ENCODE results near the gene STXBP6.

The STXBP6 gene

GRCh38 chr14:25049568-25050268 lies at the start of gene STXBP6:
Gene STXBP6 (minus strand): TSS chr14:25050147. CDS start chr14:24974818, 75,329 bp downstream.
- Histone ChIP-seq H3K36me3 (ENCODE audit: low read depth) (no peaks in the 10 kb centered on the region), H3K4me1 (ENCODE audit: insufficient read depth, poor library complexity, severe bottlenecking) (no peaks in the 10 kb centered on the region), H3K4me3 (ENCODE audit: severe bottlenecking) (peak within 1 kb of the TSS; percentile 17), H3K9me3 (ENCODE audit: severe bottlenecking) (no peaks in the 10 kb centered on the region), H3K27ac (ENCODE audit: poor library complexity, severe bottlenecking) (no peak within 1 kb of the TSS), H3K27me3 (ENCODE audit: insufficient read depth, poor library complexity, severe bottlenecking) (peaks cover 84% of the 10 kb centered on the region)
- DNase-seq (ENCODE audit: low spot score) (no peak), ATAC-seq (ENCODE audit: low read depth) (peak; percentile 76)
- TF ChIP-seq, protein P1, sequence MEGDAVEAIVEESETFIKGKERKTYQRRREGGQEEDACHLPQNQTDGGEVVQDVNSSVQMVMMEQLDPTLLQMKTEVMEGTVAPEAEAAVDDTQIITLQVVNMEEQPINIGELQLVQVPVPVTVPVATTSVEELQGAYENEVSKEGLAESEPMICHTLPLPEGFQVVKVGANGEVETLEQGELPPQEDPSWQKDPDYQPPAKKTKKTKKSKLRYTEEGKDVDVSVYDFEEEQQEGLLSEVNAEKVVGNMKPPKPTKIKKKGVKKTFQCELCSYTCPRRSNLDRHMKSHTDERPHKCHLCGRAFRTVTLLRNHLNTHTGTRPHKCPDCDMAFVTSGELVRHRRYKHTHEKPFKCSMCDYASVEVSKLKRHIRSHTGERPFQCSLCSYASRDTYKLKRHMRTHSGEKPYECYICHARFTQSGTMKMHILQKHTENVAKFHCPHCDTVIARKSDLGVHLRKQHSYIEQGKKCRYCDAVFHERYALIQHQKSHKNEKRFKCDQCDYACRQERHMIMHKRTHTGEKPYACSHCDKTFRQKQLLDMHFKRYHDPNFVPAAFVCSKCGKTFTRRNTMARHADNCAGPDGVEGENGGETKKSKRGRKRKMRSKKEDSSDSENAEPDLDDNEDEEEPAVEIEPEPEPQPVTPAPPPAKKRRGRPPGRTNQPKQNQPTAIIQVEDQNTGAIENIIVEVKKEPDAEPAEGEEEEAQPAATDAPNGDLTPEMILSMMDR (IDR thresholded peaks at IDR 0.05; ENCODE audit: poor library complexity, severe bottlenecking) = no peak

DNA sequence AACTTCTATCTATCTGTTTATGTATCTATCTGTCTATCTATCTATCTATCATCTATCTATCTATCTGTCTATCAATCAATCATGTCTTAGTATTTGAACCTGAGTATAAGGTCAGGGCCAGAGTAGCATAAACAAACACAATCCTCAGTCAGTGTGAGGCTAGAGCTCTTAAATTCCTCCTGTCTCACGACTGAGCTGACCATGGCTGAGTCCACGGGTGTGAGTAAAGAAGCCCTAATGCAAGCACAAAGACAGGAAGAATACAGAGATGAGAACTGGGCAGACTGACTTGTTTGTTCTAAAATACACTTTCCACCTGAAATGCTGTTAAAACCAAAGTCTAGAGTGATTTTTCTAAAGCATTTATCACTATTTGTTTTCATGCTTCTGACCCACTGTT lies 47.2 kb upstream of the STXBP6 start:
- Histone ChIP-seq H3K9me3 (ENCODE audit: severe bottlenecking) (no peaks in the 10 kb centered on the region), H3K4me1 (ENCODE audit: insufficient read depth, poor library complexity, severe bottlenecking) (no peaks in the 10 kb centered on the region), H3K27ac (ENCODE audit: poor library complexity, severe bottlenecking) (no peak overlapping the region), H3K27me3 (ENCODE audit: insufficient read depth, poor library complexity, severe bottlenecking) (no peaks in the 10 kb centered on the region), H3K4me3 (ENCODE audit: severe bottlenecking) (no peak overlapping the region), H3K36me3 (ENCODE audit: low read depth) (no peaks in the 10 kb centered on the region)
- ATAC-seq (ENCODE audit: low read depth) (no peak), DNase-seq (ENCODE audit: low spot score) (no peak)
- TF ChIP-seq, protein P1 (IDR thresholded peaks at IDR 0.05; ENCODE audit: poor library complexity, severe bottlenecking) = no peak

DNA sequence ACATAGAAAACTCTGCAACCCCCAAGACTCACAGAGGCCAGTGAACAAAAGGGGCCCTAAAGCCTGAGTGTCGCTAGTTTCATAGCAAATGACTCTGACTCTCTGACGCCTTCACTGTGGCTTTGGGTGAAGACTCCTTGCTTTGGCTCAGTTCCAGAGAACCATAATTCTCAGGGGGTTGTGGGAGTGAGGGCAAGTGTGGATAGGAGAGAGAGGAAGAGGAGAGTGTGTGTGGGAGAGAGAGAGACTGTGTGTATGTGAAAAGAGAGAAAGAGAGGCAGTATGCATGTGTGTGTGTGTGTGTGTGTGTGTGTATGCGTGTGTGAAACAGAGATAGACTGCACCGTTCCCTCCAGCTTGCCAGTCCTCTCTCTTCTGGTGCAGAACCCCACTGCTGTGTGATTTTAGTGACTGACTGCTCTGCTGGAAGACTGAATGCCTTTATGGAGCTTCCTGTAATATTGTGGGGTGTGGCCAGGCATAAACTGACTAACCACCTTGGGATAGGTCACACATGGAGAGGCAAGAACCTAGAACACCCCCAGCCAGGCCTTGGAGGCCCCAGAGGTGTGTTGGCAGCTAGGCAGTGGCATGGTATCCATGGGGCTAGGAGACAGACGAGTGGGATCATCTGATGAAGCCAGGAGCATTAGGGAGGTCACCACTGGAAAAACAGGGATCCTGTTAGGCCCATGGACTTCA lies 45.9 kb upstream of the STXBP6 start:
- ATAC-seq (ENCODE audit: low read depth) = no peak
- Histone ChIP-seq H3K4me1 (ENCODE audit: insufficient read depth, poor library complexity, severe bottlenecking) (no peaks in the 10 kb centered on the region), H3K27me3 (ENCODE audit: insufficient read depth, poor library complexity, severe bottlenecking) (no peaks in the 10 kb centered on the region), H3K9me3 (ENCODE audit: severe bottlenecking) (no peaks in the 10 kb centered on the region), H3K36me3 (ENCODE audit: low read depth) (no peaks in the 10 kb centered on the region), H3K4me3 (ENCODE audit: severe bottlenecking) (no peak overlapping the region), H3K27ac (ENCODE audit: poor library complexity, severe bottlenecking) (no peak overlapping the region)
- TF ChIP-seq, protein P1 (IDR thresholded peaks at IDR 0.05; ENCODE audit: poor library complexity, severe bottlenecking) = no peak
- DNase-seq (ENCODE audit: low spot score) = no peak

DNA sequence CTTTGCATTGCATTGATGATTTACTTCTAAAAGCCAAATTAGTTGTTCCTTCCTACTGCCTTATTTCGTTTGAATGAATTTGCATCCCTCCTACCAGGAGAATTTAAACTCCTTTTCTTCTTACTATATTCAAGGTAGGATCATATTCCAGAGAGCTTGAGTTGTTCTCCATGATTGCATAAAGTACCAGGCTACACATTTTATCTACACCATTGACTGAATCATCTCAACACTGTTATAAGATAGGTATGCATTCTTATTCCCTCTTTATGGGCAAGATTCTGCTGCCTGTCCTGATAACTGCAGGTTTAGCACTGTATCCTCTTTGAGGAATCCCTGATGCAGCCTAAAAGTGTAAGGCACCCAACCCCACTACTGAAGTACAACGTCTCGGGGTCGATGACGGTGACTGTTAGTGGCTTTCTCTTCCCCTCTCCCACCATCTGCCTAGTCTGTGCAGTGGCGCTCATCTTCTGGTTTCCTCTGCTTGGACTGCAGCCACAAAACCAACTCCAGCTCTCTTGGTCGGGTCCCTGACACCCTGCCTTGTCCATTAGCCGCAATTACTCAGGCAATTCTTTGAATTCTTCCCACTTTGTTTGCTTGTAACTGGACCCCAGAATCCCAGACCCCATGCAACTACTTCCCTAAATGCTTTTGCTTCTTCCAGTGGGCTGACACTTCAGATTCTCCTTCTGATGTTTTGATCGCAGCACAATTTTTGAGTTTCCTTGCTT lies 44.4 kb upstream of the STXBP6 start:
- H3K4me3 ChIP-seq (ENCODE audit: severe bottlenecking) = no peak overlapping the region
- H3K36me3 ChIP-seq (ENCODE audit: low read depth) = no peaks in the 10 kb centered on the region
- ATAC-seq (ENCODE audit: low read depth) (no peak), DNase-seq (ENCODE audit: low spot score) (no peak)
- no peaks in the 10 kb centered on the region for H3K27me3 ChIP-seq (ENCODE audit: insufficient read depth, poor library complexity, severe bottlenecking)
- no peak overlapping the region for H3K27ac ChIP-seq (ENCODE audit: poor library complexity, severe bottlenecking)
- no peaks in the 10 kb centered on the region for H3K4me1 ChIP-seq (ENCODE audit: insufficient read depth, poor library complexity, severe bottlenecking)
- H3K9me3 ChIP-seq (ENCODE audit: severe bottlenecking) = no peaks in the 10 kb centered on the region
- TF ChIP-seq, protein P1 (IDR thresholded peaks at IDR 0.05; ENCODE audit: poor library complexity, severe bottlenecking) = no peak
